Measurements from ENCODE around the gene SLC10A7.

DNA sequence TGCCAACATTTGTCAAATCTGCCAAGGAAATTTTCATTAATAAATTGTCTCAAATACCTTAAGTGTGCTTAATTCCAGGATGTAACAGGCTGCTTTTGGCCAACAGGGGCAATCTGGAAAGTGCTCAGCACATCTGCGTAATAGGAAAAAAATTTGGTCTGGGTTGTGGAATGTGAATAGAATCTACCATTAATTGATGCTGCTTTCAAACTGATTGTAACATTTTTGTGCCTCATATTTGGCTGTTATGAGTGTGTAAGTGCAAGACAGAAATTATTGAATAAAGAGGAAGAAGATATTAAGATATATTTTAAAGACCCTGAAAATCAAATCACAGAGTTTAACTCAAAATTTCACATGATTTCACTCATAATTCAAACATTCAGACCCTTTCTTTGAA, 266.3 kb downstream of the SLC10A7 start:
- TF ChIP-seq, protein P1, sequence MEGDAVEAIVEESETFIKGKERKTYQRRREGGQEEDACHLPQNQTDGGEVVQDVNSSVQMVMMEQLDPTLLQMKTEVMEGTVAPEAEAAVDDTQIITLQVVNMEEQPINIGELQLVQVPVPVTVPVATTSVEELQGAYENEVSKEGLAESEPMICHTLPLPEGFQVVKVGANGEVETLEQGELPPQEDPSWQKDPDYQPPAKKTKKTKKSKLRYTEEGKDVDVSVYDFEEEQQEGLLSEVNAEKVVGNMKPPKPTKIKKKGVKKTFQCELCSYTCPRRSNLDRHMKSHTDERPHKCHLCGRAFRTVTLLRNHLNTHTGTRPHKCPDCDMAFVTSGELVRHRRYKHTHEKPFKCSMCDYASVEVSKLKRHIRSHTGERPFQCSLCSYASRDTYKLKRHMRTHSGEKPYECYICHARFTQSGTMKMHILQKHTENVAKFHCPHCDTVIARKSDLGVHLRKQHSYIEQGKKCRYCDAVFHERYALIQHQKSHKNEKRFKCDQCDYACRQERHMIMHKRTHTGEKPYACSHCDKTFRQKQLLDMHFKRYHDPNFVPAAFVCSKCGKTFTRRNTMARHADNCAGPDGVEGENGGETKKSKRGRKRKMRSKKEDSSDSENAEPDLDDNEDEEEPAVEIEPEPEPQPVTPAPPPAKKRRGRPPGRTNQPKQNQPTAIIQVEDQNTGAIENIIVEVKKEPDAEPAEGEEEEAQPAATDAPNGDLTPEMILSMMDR (conservative IDR thresholded peaks at IDR 0.05; ENCODE audit: low read depth, low read length) = no peak; the same call in 1 of the 2 replicates
- TF ChIP-seq POLR2A (IDR thresholded peaks at IDR 0.05; ENCODE audit: low read depth, low read length) (no peak), RFX5 (IDR thresholded peaks at IDR 0.05; ENCODE audit: low read depth, low read length) (no peak), USF2 (IDR thresholded peaks at IDR 0.05; ENCODE audit: low read depth, low read length) (no peak), MAFK (IDR thresholded peaks at IDR 0.05; ENCODE audit: low read depth, low read length) (no peak), MXI1 (IDR thresholded peaks at IDR 0.05; ENCODE audit: borderline replicate concordance, low read depth, low read length) (no peak), MAZ (IDR thresholded peaks at IDR 0.05; ENCODE audit: borderline replicate concordance, low read depth, low read length) (no peak), CEBPB (IDR thresholded peaks at IDR 0.05; ENCODE audit: low read depth, low read length) (no peak), RAD21 (IDR thresholded peaks at IDR 0.05; ENCODE audit: low read length) (no peak), FOS (IDR thresholded peaks at IDR 0.05; ENCODE audit: low read depth, low read length) (no peak)
